HG02884 (cell line): ENCODE results near the gene SLC25A13.

Experiments used
- ATAC-seq: cut with Tn5 transposase; IDR thresholded peaks from one replicate; pipeline ENCODE4 v1.9.1; 2021; ENCODE audit warnings: mild to moderate bottlenecking, moderate library complexity; ENCODE audit not compliant: unreplicated experiment

SLC25A13 gene

DNA sequence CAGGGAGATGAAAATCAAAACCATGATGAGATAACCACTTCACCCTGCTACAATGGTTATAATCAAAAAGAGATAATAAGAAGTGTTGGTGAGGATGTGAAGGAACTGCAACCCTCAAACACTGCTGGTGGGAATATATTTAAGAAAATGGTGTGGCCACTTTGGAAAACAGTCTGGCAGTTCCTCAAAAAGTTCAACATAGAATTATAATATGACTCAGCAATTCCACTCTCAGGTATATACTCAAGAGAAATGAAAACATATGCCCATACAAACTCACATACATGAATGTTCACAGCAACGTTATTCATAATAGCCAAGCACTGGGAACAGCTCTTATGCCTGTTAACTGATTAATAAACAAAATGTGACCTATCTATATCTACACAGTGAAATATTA is 104.8 kb downstream of the SLC25A13 start:
- no peak for ATAC-seq

DNA sequence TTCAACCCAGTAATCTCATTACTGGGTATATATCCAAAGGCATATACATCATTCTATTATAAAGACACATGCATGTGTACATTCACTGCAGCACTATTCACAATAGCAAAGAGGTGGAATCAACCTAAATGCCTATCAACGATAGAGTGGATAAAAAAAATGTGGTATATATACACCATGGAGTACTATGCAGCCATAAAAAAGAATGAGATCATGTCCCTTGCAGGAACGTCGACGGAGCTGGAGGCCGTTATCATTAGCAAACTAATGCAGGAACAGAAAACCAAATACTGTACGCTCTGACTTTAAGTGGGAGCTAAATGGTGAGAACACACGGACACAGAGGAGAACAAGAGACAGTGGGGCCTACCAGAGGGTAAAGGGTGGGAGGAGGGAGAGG is 105.5 kb downstream of the SLC25A13 start:
- ATAC-seq = no peak

DNA sequence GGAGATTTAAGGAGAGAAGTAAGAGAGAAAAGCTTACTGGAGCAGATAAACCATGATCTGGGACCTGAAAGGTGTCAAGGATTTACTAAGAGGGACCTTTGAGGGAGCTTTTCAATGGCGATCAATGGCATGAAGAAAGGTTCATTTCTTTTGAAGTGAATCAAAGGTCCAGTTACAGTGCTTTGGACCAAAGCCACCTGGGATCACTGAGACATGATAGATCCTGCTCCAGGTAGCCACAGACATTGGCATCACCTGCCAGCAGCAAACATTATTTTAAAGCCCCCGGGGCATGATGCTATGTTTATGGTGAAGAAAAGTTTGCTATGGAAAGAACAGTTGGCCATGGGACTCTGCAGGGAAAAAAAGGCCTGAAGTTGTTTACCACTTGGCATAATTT is 109.4 kb downstream of the SLC25A13 start:
- no peak for ATAC-seq

GRCh38 chr7:96211954-96212353 is 109.9 kb downstream of the SLC25A13 start:
- ATAC-seq = no peak

DNA sequence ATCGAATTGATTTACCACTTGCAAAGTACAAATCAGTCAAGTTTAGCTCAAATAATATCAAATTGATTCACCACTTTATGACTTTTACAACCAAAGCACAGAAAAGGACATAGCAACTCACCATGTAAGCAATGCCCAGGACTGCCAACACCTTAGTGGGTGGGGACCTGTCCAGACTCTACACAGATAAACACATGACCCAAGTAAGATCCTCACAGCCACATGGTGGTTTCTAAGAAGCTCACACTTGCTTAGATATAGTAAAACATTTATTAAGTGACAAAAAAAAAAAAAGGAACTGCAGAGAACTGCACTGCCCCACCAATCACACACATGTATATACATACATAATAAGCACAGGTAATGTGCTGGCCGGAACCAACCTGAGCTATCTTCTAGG is 116.2 kb downstream of the SLC25A13 start:
- no peak for ATAC-seq

GRCh38 chr7:96204601-96205000 is 117.3 kb downstream of the SLC25A13 start:
- ATAC-seq = no peak

- no peak for ATAC-seq
These were observed 118.1 kb downstream of the SLC25A13 start for GRCh38 chr7:96203786-96204185.

DNA sequence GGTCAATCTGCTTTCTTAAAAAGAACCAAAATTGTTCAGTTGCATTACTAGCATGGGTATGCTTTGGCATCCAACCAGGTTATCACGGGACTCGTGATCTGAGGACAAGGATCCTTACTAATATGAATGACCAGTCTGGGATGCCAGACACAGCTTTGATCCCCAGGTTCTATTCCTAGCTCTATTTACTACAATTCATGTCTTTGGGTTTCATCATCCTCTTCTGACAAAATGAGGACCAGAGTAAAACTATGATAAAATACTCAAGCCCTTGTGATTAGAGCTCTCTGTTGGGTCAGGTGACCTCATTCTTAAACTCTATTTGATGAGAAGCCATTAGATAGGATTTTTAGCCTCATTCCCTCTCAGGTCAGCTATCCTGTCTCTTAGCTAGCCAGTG is 119.8 kb downstream of the SLC25A13 start:
- ATAC-seq = no peak

DNA sequence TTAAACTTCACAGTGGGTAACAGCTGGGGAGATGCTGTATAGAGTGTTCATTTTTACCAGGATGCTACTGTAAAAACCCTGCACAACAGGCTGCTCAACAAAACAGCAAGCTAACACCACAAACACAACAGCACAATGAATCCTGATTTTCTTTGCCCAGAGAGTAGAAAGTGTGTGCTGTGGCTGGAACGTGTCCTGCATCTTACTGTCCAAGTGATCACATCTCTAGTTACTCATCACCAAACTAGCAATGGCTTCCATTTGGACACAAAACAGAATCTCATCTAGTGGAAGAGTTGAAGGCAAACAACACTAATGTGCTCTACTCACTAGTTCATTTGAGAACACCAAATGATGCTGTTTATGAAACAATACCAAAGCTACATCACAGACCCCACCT is 121.2 kb downstream of the SLC25A13 start:
- ATAC-seq = no peak

- no peak for ATAC-seq
These were observed 122.5 kb downstream of the SLC25A13 start for GRCh38 chr7:96199421-96199820.

DNA sequence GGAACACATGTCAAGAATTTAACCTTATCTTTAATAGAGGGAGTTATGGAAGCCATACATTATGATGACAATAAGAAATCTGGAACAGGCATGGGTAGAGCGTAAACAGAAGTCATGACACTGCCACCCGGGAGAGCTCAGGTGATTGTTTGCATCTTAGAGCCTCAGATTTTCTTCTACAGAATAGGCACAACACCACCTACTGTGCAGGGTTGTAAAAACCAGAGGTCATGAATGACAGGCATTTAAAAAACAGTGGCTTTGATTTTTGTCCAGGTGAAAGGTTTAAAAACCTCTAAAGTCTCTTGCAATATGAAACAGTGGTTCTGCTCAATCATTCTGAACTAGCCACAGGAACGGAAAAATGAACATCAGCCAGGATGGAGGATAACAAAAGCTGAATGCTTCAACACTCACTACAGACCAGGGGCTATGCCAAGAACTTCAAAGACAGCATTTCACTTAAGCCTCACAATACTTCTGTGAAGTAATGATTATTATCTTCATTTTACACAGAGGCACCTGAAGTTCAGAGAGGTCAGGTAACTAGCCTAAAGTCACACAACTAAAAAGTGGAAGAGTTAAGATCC is 123.8 kb downstream of the SLC25A13 start:
- no peak for ATAC-seq

DNA sequence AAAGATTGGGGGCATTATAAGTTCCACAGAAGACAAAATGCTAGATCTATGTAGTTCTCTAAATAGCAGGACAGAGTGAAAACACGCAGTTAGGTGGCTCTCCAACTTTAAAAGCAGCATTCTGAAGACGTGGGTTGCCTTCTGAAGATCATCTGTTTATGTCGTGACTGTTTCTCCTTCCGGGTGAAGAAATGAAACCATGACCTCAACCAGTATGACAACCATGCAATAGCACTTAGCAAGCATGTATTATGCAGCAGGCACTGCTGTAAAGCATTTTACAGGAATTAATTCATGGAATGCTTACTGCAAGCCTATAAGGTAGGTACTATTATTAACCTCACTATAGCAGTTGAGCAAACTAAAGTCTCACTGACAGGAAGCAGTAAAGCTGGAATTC is 125.2 kb downstream of the SLC25A13 start:
- no peak for ATAC-seq

DNA sequence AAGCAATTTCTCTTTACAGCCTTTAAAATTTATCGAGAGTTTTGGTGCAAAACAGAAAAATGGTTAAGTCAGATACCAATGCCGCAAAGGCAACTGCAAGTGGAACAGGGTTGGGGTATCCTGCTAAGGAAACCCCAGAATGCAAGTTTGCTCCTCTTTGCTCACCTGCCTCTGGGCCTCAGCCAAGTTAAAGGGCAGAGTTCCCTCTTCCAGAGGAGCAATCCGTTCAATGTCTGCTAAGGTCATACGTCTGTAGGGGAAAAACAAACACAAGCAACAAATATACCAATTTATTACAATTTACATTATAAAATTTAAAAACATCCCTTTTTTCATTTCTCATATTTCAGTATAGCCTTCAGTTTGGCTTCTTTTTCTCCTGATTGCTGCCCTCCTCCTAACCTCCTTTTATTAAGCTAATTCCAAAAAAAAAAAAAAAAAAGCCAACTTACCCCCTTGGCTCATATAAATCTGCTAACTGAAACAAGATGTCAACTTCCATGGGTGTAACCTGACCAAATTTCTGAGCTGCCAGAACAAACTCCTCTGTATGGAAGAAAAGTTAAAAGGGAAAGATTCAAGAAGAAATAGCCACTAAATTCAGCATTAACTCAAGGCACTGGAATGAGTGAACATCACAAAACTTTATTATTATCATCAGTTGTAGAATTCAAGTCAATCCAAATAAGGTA is 132.6 kb downstream of the SLC25A13 start:
- ATAC-seq = no peak

DNA sequence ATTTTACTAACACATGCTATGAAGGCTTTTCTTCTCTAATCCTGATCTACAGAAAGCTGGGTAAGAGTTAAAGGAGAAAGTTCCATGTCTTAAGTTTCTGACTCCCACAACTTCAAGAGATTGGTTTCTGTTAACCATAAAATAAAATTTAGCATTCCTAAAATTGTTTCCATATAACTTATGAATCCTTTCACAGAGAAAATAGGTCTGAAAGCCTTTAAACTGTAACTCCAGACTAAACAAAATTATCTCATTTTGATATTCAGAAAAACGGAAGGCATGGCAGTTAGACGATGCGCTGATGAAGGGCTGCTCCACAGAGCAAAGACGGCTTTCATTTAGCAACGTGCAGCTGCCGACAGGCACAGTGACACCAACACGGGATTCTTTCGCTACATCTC is 133.3 kb downstream of the SLC25A13 start:
- no peak for ATAC-seq

GRCh38 chr7:96188174-96188581 is 133.7 kb downstream of the SLC25A13 start:
- ATAC-seq = no peak

GRCh38 chr7:96187735-96188134 is 134.2 kb downstream of the SLC25A13 start:
- no peak for ATAC-seq

DNA sequence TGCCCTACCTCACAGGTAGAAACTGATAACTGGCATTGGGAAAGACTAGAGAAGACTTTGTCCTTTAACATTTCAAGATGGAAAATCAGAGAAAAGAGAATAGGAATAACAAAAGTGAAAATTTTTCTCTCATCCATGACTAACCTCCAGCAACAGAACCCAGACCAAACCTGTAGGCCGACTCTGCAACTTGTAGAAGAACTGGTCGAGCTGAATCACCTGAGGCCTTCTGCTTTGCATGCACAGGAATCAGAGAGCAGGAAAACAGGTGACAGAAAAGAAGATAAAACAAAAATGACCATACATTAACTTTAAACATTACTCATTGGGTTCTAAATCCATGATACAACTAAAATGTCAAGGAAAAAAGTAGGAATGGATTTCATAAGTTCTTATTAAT is 137.1 kb downstream of the SLC25A13 start:
- no peak for ATAC-seq

DNA sequence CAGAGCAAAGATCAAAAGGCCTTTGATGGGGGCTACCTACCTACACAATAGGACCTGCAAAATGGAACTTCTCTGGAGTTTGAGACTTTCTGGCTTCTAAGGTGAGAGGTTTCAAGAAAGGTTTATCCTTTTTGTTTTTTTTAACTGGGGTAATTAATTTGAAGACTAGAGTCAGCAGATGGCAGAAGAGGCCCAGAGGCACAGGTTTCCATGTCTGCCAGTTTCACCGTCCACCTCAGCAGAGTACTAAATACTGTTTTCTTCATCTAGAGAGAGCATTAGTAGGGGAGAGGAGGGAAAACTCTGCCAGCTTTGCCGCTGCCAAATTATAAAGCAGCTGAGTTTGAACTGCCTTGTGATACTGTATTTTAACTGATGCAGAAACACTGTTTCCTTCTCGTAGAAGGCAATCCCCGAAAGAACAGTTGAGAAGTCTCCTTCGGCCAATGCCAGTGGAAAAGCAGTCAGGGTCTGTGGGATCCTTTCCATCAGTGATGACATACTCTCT is 138.7 kb downstream of the SLC25A13 start:
- no peak for ATAC-seq

- ATAC-seq = peak; percentile 97
These were observed 139.3 kb downstream of the SLC25A13 start for GRCh38 chr7:96182424-96183158.

GRCh38 chr7:96181174-96181573 is 140.7 kb downstream of the SLC25A13 start:
- no peak for ATAC-seq

DNA sequence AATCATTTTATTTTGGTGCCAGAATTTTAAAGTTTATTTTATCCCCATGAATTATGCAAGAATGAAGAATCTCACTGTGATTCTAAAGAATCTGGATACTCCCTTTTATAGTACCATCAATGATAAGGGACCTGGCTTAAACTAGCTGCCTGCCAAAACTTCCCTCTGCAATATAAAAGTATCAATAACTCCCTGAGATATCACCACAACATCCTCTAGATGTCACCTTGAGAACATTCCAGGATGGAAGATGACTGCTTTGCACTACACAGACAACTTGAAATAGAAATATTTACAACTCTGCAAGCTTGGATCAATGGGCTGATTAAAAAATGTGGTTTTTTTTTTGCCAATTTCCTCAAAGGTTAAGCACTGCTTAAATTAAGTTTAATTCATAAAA is 142.1 kb downstream of the SLC25A13 start:
- no peak for ATAC-seq

- ATAC-seq = no peak
These were observed 142.6 kb downstream of the SLC25A13 start for GRCh38 chr7:96179341-96179740.
